Prostate gland (tissue), 2 donors: Measurements from ENCODE around the gene VPS37C. TPM values are rescaled to one million over a fixed set of nuclear protein-coding genes. Genes with fewer than 3 reads are reported as not detected.

Source experiments
- DNase-seq: peaks from one replicate; pipeline ENCODE4 v3.0.0-alpha.2; 2019; ENCODE audit warnings: low spot score
- H3K27ac ChIP-seq, 2 donors: fragments of 200-600 bp; sonication (generic); 2 replicates each; pipeline ENCODE4 v1.5.1; 2017 to 2019
- H3K27me3 ChIP-seq: fragments of 200-600 bp; sonication (generic); replicated peaks from 2 replicates; pipeline ENCODE4 v1.5.1; 2019; ENCODE audit not compliant: insufficient read depth
- H3K36me3 ChIP-seq, 2 donors: fragments of 200-600 bp; sonication (generic); 1 replicate in 1 of 2; 2 replicates in 1 of 2; pipeline versions ENCODE4 v1.5.1 to v1.8.1; 2017 to 2019
- H3K4me1 ChIP-seq: fragments of 200-600 bp; sonication (generic); replicated peaks from 2 replicates; pipeline ENCODE4 v1.5.1; 2019
- H3K4me3 ChIP-seq, 2 donors: fragments of 200-600 bp; sonication (generic); 2 replicates each; pipeline ENCODE4 v1.5.1; 2017 to 2019
- H3K9me3 ChIP-seq: fragments of 200-600 bp; sonication (generic); 2 replicates; pipeline ENCODE4 v1.5.1; 2017
- CTCF ChIP-seq, 4 experiments: fragments of 200-600 bp in 2 of 4; fragments of 450-650 bp in 2 of 4; sonication (generic) in 2 of 4; IDR thresholded peaks; 1 replicate in 3 of 4; 2 replicates in 1 of 4; pipeline ENCODE4 v1.5.1; 2016 to 2019; ENCODE audit warnings: antibody characterized with exemption in 4 of 4, mild to moderate bottlenecking in 2 of 4, moderate library complexity in 2 of 4
- POLR2A ChIP-seq: fragments of 450-650 bp; IDR thresholded peaks from one replicate; pipeline ENCODE4 v1.6.1; 2016; ENCODE audit warnings: antibody characterized with exemption, mild to moderate bottlenecking
- POLR2AphosphoS5 ChIP-seq: sonication (generic); formaldehyde crosslinking; IDR thresholded peaks from one replicate; pipeline ENCODE4 v1.6.1; 2017; ENCODE audit warnings: antibody characterized with exemption
- WGBS: methylation state at CpG from one replicate; pipeline ENCODE4 v1.1.5; 2018; 5-methylcytosine and 5-hydroxymethylcytosine counted together
- intact Hi-C: fragments of 100-400 bp; cut with DNase I; formaldehyde crosslinking; loops from one replicate; pipeline ENCODE4 v1.14.2; 2022
- total RNA-seq, 2 donors: library from RNA; depleted of rRNA; stranded (reverse); fragments of >200 nt; gene quantifications; one replicate each; pipeline ENCODE4 v1.1.0, GENCODE V29; 2016

Gene VPS37C
- total RNA-seq, 2 donors from 2014 or later: 32.2 to 38.8 TPM

- no peak for TF ChIP-seq POLR2A
- no peak for TF ChIP-seq CTCF (IDR thresholded peaks at IDR 0.05)
- no peak for TF ChIP-seq POLR2AphosphoS5
- 40% methylated on average over 7 of the region's 7 CpGs for WGBS
Measured at GRCh38 chr11:61116426-61117167, 44.6 kb downstream of the VPS37C start.

GRCh38 chr11:61115498-61116224 lies 45.6 kb downstream of the VPS37C start:
- Histone ChIP-seq H3K27ac (no peak overlapping the region), H3K27me3 (no peaks in the 10 kb centered on the region), H3K4me1 (no peaks in the 10 kb centered on the region), H3K36me3 (no peaks in the 10 kb centered on the region), H3K4me3 (no peak overlapping the region), H3K9me3 (no peaks in the 10 kb centered on the region)
- WGBS: 83% methylated on average over 19 of the region's 21 CpGs
- TF ChIP-seq POLR2A (no peak), POLR2AphosphoS5 (no peak), CTCF (IDR thresholded peaks at IDR 0.05) (no peak)
- no peak for DNase-seq
- intact Hi-C loops: no loop called here

More at GRCh38 chr11:61116426-61117167, 44.6 kb downstream of the VPS37C start:
- no peaks in the 10 kb centered on the region for H3K27me3 ChIP-seq
- H3K9me3 ChIP-seq: no peaks in the 10 kb centered on the region
- DNase-seq: no peak
- no peaks in the 10 kb centered on the region for H3K36me3 ChIP-seq
- intact Hi-C loops: no loop called here
- no peak overlapping the region for H3K27ac ChIP-seq
- H3K4me1 ChIP-seq: peaks cover 2% of the 10 kb centered on the region
- no peak overlapping the region for H3K4me3 ChIP-seq

GRCh38 chr11:61114913-61115312 lies 46.3 kb downstream of the VPS37C start:
- TF ChIP-seq POLR2A: no peak
- TF ChIP-seq CTCF (IDR thresholded peaks at IDR 0.05): no peak
- TF ChIP-seq POLR2AphosphoS5: no peak
- H3K4me1 ChIP-seq: no peaks in the 10 kb centered on the region
- WGBS: 73% methylated on average over 8 of the region's 8 CpGs
- H3K36me3 ChIP-seq: no peaks in the 10 kb centered on the region
- no peak overlapping the region for H3K27ac ChIP-seq
- DNase-seq: no peak
- H3K4me3 ChIP-seq: no peak overlapping the region
- intact Hi-C loops: no loop called here
- no peaks in the 10 kb centered on the region for H3K9me3 ChIP-seq
- H3K27me3 ChIP-seq: no peaks in the 10 kb centered on the region

- TF ChIP-seq POLR2A (no peak), POLR2AphosphoS5 (no peak), CTCF (IDR thresholded peaks at IDR 0.05) (no peak)
- H3K4me1 ChIP-seq: no peaks in the 10 kb centered on the region
- intact Hi-C loops: no loop called here
- no peaks in the 10 kb centered on the region for H3K36me3 ChIP-seq
- DNase-seq: no peak
- no peak overlapping the region for H3K27ac ChIP-seq
- 82% methylated on average over 9 of the region's 9 CpGs for WGBS
- no peaks in the 10 kb centered on the region for H3K9me3 ChIP-seq
- H3K27me3 ChIP-seq: no peaks in the 10 kb centered on the region
- no peak overlapping the region for H3K4me3 ChIP-seq
Measured at GRCh38 chr11:61113201-61113600, 48.0 kb downstream of the VPS37C start.
